HG02798 (cell line): ENCODE results near the gene MOCOS.
A peak's percentile ranks its signal among the peaks of the same experiment; 100 is the strongest.

Source experiments
- ATAC-seq: cut with Tn5 transposase; IDR thresholded peaks from one replicate; pipeline ENCODE4 v1.9.1; 2021; ENCODE audit warnings: mild to moderate bottlenecking; ENCODE audit not compliant: unreplicated experiment, poor library complexity

The MOCOS gene

GRCh38 chr18:36299015-36299414, 111.7 kb downstream of the MOCOS start:
- ATAC-seq = no peak

GRCh38 chr18:36300211-36300610, 112.9 kb downstream of the MOCOS start:
- ATAC-seq = no peak

- ATAC-seq = no peak
These were observed 114.6 kb downstream of the MOCOS start for GRCh38 chr18:36301884-36302283.

- no peak for ATAC-seq
These were observed 115.4 kb downstream of the MOCOS start for GRCh38 chr18:36302676-36303075.

GRCh38 chr18:36303211-36303844, 116.0 kb downstream of the MOCOS start:
- no peak for ATAC-seq

GRCh38 chr18:36304723-36305122, 117.4 kb downstream of the MOCOS start:
- no peak for ATAC-seq

GRCh38 chr18:36305375-36305774, 118.1 kb downstream of the MOCOS start:
- no peak for ATAC-seq

- no peak for ATAC-seq
These were observed 120.2 kb downstream of the MOCOS start for GRCh38 chr18:36307513-36307912.

- no peak for ATAC-seq
These were observed 121.6 kb downstream of the MOCOS start for GRCh38 chr18:36308711-36309435.

GRCh38 chr18:36309436-36310391, 122.4 kb downstream of the MOCOS start:
- no peak for ATAC-seq

- ATAC-seq = no peak
These were observed 123.8 kb downstream of the MOCOS start for GRCh38 chr18:36311026-36311570.

GRCh38 chr18:36312806-36313395, 125.6 kb downstream of the MOCOS start:
- ATAC-seq = no peak

GRCh38 chr18:36314098-36314497, 126.8 kb downstream of the MOCOS start:
- ATAC-seq = peak; percentile 37

- ATAC-seq = no peak
These were observed 127.5 kb downstream of the MOCOS start for GRCh38 chr18:36314754-36315153.

- no peak for ATAC-seq
These were observed 128.4 kb downstream of the MOCOS start for GRCh38 chr18:36315736-36316135.

GRCh38 chr18:36316246-36316645, 128.9 kb downstream of the MOCOS start:
- no peak for ATAC-seq
